ENCODE results near the gene WDR74. TPM values are rescaled to one million over a fixed set of nuclear protein-coding genes. Genes with fewer than 3 reads are reported as not detected.

Gene WDR74
- total and polyA plus RNA-seq, 2 of the 13 experiments (the other 11 are each of a cell fraction or from before 2014, with no cell fraction given): 77.0 to 83.3 TPM

GRCh38 chr11:62839050-62839945 lies at the start of gene WDR74 (continued):
- TF ChIP-seq ZNF646 (CRISPR knock-in tag; IDR thresholded peaks at IDR 0.05): no peak
- peak; percentile 30; the same call in 1 of the 2 replicates for TF ChIP-seq ZMAT3 (CRISPR knock-in tag; conservative IDR thresholded peaks at IDR 0.05)
- TF ChIP-seq HDAC6 (IDR thresholded peaks at IDR 0.05; ENCODE audit: low read depth, low read length): no peak
- no peak for TF ChIP-seq ZNF326 (CRISPR knock-in tag; IDR thresholded peaks at IDR 0.05; ENCODE audit: borderline replicate concordance)
- TF ChIP-seq, protein P1, sequence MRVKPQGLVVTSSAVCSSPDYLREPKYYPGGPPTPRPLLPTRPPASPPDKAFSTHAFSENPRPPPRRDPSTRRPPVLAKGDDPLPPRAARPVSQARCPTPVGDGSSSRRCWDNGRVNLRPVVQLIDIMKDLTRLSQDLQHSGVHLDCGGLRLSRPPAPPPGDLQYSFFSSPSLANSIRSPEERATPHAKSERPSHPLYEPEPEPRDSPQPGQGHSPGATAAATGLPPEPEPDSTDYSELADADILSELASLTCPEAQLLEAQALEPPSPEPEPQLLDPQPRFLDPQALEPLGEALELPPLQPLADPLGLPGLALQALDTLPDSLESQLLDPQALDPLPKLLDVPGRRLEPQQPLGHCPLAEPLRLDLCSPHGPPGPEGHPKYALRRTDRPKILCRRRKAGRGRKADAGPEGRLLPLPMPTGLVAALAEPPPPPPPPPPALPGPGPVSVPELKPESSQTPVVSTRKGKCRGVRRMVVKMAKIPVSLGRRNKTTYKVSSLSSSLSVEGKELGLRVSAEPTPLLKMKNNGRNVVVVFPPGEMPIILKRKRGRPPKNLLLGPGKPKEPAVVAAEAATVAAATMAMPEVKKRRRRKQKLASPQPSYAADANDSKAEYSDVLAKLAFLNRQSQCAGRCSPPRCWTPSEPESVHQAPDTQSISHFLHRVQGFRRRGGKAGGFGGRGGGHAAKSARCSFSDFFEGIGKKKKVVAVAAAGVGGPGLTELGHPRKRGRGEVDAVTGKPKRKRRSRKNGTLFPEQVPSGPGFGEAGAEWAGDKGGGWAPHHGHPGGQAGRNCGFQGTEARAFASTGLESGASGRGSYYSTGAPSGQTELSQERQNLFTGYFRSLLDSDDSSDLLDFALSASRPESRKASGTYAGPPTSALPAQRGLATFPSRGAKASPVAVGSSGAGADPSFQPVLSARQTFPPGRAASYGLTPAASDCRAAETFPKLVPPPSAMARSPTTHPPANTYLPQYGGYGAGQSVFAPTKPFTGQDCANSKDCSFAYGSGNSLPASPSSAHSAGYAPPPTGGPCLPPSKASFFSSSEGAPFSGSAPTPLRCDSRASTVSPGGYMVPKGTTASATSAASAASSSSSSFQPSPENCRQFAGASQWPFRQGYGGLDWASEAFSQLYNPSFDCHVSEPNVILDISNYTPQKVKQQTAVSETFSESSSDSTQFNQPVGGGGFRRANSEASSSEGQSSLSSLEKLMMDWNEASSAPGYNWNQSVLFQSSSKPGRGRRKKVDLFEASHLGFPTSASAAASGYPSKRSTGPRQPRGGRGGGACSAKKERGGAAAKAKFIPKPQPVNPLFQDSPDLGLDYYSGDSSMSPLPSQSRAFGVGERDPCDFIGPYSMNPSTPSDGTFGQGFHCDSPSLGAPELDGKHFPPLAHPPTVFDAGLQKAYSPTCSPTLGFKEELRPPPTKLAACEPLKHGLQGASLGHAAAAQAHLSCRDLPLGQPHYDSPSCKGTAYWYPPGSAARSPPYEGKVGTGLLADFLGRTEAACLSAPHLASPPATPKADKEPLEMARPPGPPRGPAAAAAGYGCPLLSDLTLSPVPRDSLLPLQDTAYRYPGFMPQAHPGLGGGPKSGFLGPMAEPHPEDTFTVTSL (CRISPR knock-in tag; IDR thresholded peaks at IDR 0.05; ENCODE audit: borderline replicate concordance): no peak
- TF ChIP-seq, protein P2, sequence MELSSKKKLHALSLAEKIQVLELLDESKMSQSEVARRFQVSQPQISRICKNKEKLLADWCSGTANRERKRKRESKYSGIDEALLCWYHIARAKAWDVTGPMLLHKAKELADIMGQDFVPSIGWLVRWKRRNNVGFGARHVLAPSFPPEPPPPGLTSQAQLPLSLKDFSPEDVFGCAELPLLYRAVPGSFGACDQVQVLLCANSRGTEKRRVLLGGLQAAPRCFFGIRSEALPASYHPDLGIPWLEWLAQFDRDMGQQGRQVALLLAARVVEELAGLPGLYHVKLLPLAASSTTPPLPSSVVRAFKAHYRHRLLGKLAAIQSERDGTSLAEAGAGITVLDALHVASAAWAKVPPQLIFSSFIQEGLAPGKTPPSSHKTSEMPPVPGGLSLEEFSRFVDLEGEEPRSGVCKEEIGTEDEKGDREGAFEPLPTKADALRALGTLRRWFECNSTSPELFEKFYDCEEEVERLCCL (CRISPR knock-in tag; IDR thresholded peaks at IDR 0.05; ENCODE audit: borderline replicate concordance): no peak
- TF ChIP-seq ZEB1 (IDR thresholded peaks at IDR 0.05; ENCODE audit: insufficient replicate concordance, low read depth): peak; percentile 59
- TF ChIP-seq SNAPC4 (CRISPR knock-in tag; IDR thresholded peaks at IDR 0.05): peak; percentile 92; the same call in 1 of the 2 replicates

Measured in HepG2 (cell line).